ENCODE results near the gene GJC2. TPM values are rescaled to one million over a fixed set of nuclear protein-coding genes. Genes with fewer than 3 reads are reported as not detected.

The GJC2 gene
- total RNA-seq, 1 experiment from 2014 or later: 1.2 TPM

- no peak overlapping the region for H3K4me2 ChIP-seq (ENCODE audit: low read length)
- H3K36me3 ChIP-seq (ENCODE audit: low read depth, low read length): no peaks in the 10 kb centered on the region
- H3K9ac ChIP-seq (ENCODE audit: low read length): no peak overlapping the region
- ATAC-seq (no peak), DNase-seq (no peak)
- H3K9me2 ChIP-seq (replicated peaks; ENCODE audit: low read length): no peaks in the 10 kb centered on the region
- no TSS peak for BruUV-seq (replicated peaks)
- no peak overlapping the region for H3K4me3 ChIP-seq (ENCODE audit: low read length)
- no peaks in the 10 kb centered on the region for H3F3A ChIP-seq (ENCODE audit: low read length, unreplicated experiment)
- TF ChIP-seq EZH2 (IDR thresholded peaks at IDR 0.05; ENCODE audit: low read length, unreplicated experiment) (no peak), EZH2phosphoT487 (IDR thresholded peaks at IDR 0.05; ENCODE audit: borderline replicate concordance, low read length) (no peak)
- TF ChIP-seq, protein P1, sequence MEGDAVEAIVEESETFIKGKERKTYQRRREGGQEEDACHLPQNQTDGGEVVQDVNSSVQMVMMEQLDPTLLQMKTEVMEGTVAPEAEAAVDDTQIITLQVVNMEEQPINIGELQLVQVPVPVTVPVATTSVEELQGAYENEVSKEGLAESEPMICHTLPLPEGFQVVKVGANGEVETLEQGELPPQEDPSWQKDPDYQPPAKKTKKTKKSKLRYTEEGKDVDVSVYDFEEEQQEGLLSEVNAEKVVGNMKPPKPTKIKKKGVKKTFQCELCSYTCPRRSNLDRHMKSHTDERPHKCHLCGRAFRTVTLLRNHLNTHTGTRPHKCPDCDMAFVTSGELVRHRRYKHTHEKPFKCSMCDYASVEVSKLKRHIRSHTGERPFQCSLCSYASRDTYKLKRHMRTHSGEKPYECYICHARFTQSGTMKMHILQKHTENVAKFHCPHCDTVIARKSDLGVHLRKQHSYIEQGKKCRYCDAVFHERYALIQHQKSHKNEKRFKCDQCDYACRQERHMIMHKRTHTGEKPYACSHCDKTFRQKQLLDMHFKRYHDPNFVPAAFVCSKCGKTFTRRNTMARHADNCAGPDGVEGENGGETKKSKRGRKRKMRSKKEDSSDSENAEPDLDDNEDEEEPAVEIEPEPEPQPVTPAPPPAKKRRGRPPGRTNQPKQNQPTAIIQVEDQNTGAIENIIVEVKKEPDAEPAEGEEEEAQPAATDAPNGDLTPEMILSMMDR (conservative IDR thresholded peaks at IDR 0.05; ENCODE audit: low read depth, low read length): no peak
- H3K27ac ChIP-seq (ENCODE audit: low read length): no peak overlapping the region
- H4K20me1 ChIP-seq (ENCODE audit: low read length): no peaks in the 10 kb centered on the region
- CTCF ChIA-PET: no interaction called here
- H3K27me3 ChIP-seq (ENCODE audit: low read length): no peaks in the 10 kb centered on the region
- no peaks in the 10 kb centered on the region for H3K4me1 ChIP-seq (ENCODE audit: insufficient read depth, low read length)
- no peaks in the 10 kb centered on the region for H3K79me2 ChIP-seq (ENCODE audit: low read length)
- H2AFZ ChIP-seq (ENCODE audit: low read length): no peak overlapping the region
- H3K9me3 ChIP-seq (ENCODE audit: low read length): no peaks in the 10 kb centered on the region
- POLR2A ChIA-PET (ENCODE audit: unreplicated experiment): no interaction called here
- intact Hi-C loops (cut with micrococcal nuclease): no loop called here
Observed at GRCh38 chr1:228208831-228209551, 59.3 kb downstream of the GJC2 start.

Other genes with a start within 250 kb of the GJC2 start
- 22.2 and 36.6 TPM in 2 replicates for gene WNT9A, start 202.0 kb upstream of the GJC2 start, total RNA-seq (2014; rRNA removed)
- 1.0 and 1.5 TPM in 2 replicates for gene WNT3A, start 142.9 kb upstream of the GJC2 start, total RNA-seq (2014; rRNA removed)
- 685 and 688 TPM in 2 replicates for gene ARF1, start 67.2 kb upstream of the GJC2 start, total RNA-seq (2014; rRNA removed)
- 63.3 and 93.0 TPM in 2 replicates for gene C1orf35, start 46.6 kb upstream of the GJC2 start, total RNA-seq (2014; rRNA removed)
- 343 and 375 TPM in 2 replicates for gene MRPL55, start 40.6 kb upstream of the GJC2 start, total RNA-seq (2014; rRNA removed)
- gene GUK1, start 9.7 kb upstream of the GJC2 start, total RNA-seq (2014; rRNA removed): 996 and 1,117 TPM in 2 replicates
- gene IBA57, start 15.9 kb downstream of the GJC2 start, total RNA-seq (2014; rRNA removed): 13.3 and 18.3 TPM in 2 replicates
- gene OBSCN, start 58.1 kb downstream of the GJC2 start, total RNA-seq (2014; rRNA removed): 29.1 and 42.7 TPM in 2 replicates